Activated naive CD8-positive, alpha-beta T cell treated with anti-CD3 and anti-CD28 coated beads, Interleukin-2, amount 50 U/mL, for 24 hours (primary cell): ENCODE results near the gene IVL.

Source experiments
- ATAC-seq: fragments of 150-1000 bp; cut with Tn5 transposase; one replicate; pipeline ENCODE4 v1.10.0; 2021
- DNase-seq: peaks from one replicate; pipeline ENCODE4 v3.0.0; 2021
- H3K27ac Mint-ChIP-seq: one replicate; pipeline ENCODE4 v1.8.0; 2021; ENCODE audit warnings: mild to moderate bottlenecking, mixed read lengths
- H3K27me3 Mint-ChIP-seq: one replicate; pipeline ENCODE4 v1.8.0; 2021; ENCODE audit warnings: mixed read lengths
- H3K36me3 Mint-ChIP-seq: one replicate; pipeline ENCODE4 v1.8.0; 2021; ENCODE audit warnings: low read depth, mixed read lengths
- H3K4me1 Mint-ChIP-seq: one replicate; pipeline ENCODE4 v1.8.0; 2021; ENCODE audit warnings: mixed read lengths
- H3K4me3 Mint-ChIP-seq: one replicate; pipeline ENCODE4 v1.8.0; 2021; ENCODE audit warnings: mild to moderate bottlenecking, moderate library complexity, mixed read lengths
- H3K9me3 Mint-ChIP-seq: one replicate; pipeline ENCODE4 v1.8.0; 2021; ENCODE audit warnings: mixed read lengths

Gene IVL

GRCh38 chr1:152880316-152880715 lies 28.0 kb upstream of the IVL start:
- DNase-seq, result no peak
- Mint-ChIP-seq H3K36me3 (no peaks in the 10 kb centered on the region), H3K27me3 (peaks cover 20% of the 10 kb centered on the region), H3K9me3 (no peaks in the 10 kb centered on the region), H3K27ac (no peak overlapping the region), H3K4me3 (no peak overlapping the region), H3K4me1 (no peaks in the 10 kb centered on the region)
- ATAC-seq, result no peak

GRCh38 chr1:152880907-152881306 lies 27.4 kb upstream of the IVL start:
- Mint-ChIP-seq H3K27ac (no peak overlapping the region), H3K27me3 (peaks cover 15% of the 10 kb centered on the region), H3K36me3 (no peaks in the 10 kb centered on the region), H3K4me3 (no peak overlapping the region), H3K4me1 (no peaks in the 10 kb centered on the region), H3K9me3 (no peaks in the 10 kb centered on the region)
- DNase-seq, result no peak
- ATAC-seq, result no peak

GRCh38 chr1:152884085-152884484 lies 24.3 kb upstream of the IVL start:
- no peak overlapping the region for H3K4me3 Mint-ChIP-seq
- no peaks in the 10 kb centered on the region for H3K9me3 Mint-ChIP-seq
- H3K27me3 Mint-ChIP-seq, result peaks cover 6% of the 10 kb centered on the region
- no peak overlapping the region for H3K27ac Mint-ChIP-seq
- DNase-seq (no peak), ATAC-seq (no peak)
- no peaks in the 10 kb centered on the region for H3K36me3 Mint-ChIP-seq
- no peaks in the 10 kb centered on the region for H3K4me1 Mint-ChIP-seq

- H3K27me3 Mint-ChIP-seq, result peaks cover 5% of the 10 kb centered on the region
- no peak overlapping the region for H3K27ac Mint-ChIP-seq
- DNase-seq (no peak), ATAC-seq (no peak)
- no peaks in the 10 kb centered on the region for H3K36me3 Mint-ChIP-seq
- H3K9me3 Mint-ChIP-seq, result no peaks in the 10 kb centered on the region
- H3K4me1 Mint-ChIP-seq, result no peaks in the 10 kb centered on the region
- H3K4me3 Mint-ChIP-seq, result no peak overlapping the region
Measured at GRCh38 chr1:152884506-152884905, 23.8 kb upstream of the IVL start.

- Mint-ChIP-seq H3K36me3 (no peaks in the 10 kb centered on the region), H3K27me3 (peaks cover 5% of the 10 kb centered on the region), H3K4me1 (no peaks in the 10 kb centered on the region), H3K9me3 (no peaks in the 10 kb centered on the region), H3K4me3 (no peak overlapping the region), H3K27ac (no peak overlapping the region)
- DNase-seq (no peak), ATAC-seq (no peak)
Measured at GRCh38 chr1:152884966-152885624, 23.3 kb upstream of the IVL start.

GRCh38 chr1:152886085-152886484 lies 22.3 kb upstream of the IVL start:
- Mint-ChIP-seq H3K4me3 (no peak overlapping the region), H3K9me3 (no peaks in the 10 kb centered on the region), H3K27ac (no peak overlapping the region), H3K36me3 (no peaks in the 10 kb centered on the region), H3K4me1 (no peaks in the 10 kb centered on the region), H3K27me3 (peaks cover 10% of the 10 kb centered on the region)
- no peak for DNase-seq
- no peak for ATAC-seq

GRCh38 chr1:152886758-152887409 lies 21.5 kb upstream of the IVL start:
- Mint-ChIP-seq H3K36me3 (no peaks in the 10 kb centered on the region), H3K9me3 (no peaks in the 10 kb centered on the region), H3K27me3 (peaks cover 13% of the 10 kb centered on the region), H3K4me1 (no peaks in the 10 kb centered on the region), H3K4me3 (no peak overlapping the region), H3K27ac (no peak overlapping the region)
- DNase-seq (no peak), ATAC-seq (no peak)

- no peaks in the 10 kb centered on the region for H3K36me3 Mint-ChIP-seq
Measured at GRCh38 chr1:152888126-152888525, 20.2 kb upstream of the IVL start.

GRCh38 chr1:152899027-152899426 lies 9.3 kb upstream of the IVL start:
- H3K27me3 Mint-ChIP-seq, result peaks cover 36% of the 10 kb centered on the region
- no peak for ATAC-seq
- H3K27ac Mint-ChIP-seq, result no peak overlapping the region

More at GRCh38 chr1:152888126-152888525, 20.2 kb upstream of the IVL start:
- no peak overlapping the region for H3K4me3 Mint-ChIP-seq
- H3K9me3 Mint-ChIP-seq, result no peaks in the 10 kb centered on the region
- H3K27ac Mint-ChIP-seq, result no peak overlapping the region
- no peaks in the 10 kb centered on the region for H3K4me1 Mint-ChIP-seq
- DNase-seq, result no peak
- peaks cover 18% of the 10 kb centered on the region for H3K27me3 Mint-ChIP-seq
- no peak for ATAC-seq

GRCh38 chr1:152899883-152900282 lies 8.5 kb upstream of the IVL start:
- no peak for ATAC-seq
- H3K4me3 Mint-ChIP-seq, result no peak overlapping the region
- no peaks in the 10 kb centered on the region for H3K4me1 Mint-ChIP-seq
- no peak for DNase-seq
- no peaks in the 10 kb centered on the region for H3K9me3 Mint-ChIP-seq
- H3K27ac Mint-ChIP-seq, result no peak overlapping the region
- peaks cover 32% of the 10 kb centered on the region for H3K27me3 Mint-ChIP-seq
- no peaks in the 10 kb centered on the region for H3K36me3 Mint-ChIP-seq

More at GRCh38 chr1:152899027-152899426, 9.3 kb upstream of the IVL start:
- no peaks in the 10 kb centered on the region for H3K4me1 Mint-ChIP-seq
- H3K36me3 Mint-ChIP-seq, result no peaks in the 10 kb centered on the region
- H3K4me3 Mint-ChIP-seq, result no peak overlapping the region
- no peaks in the 10 kb centered on the region for H3K9me3 Mint-ChIP-seq
- DNase-seq, result no peak

- no peak overlapping the region for H3K4me3 Mint-ChIP-seq
- H3K27me3 Mint-ChIP-seq, result peaks cover 32% of the 10 kb centered on the region
- ATAC-seq (no peak), DNase-seq (no peak)
- H3K27ac Mint-ChIP-seq, result no peak overlapping the region
- no peaks in the 10 kb centered on the region for H3K36me3 Mint-ChIP-seq
- no peaks in the 10 kb centered on the region for H3K9me3 Mint-ChIP-seq
- H3K4me1 Mint-ChIP-seq, result no peaks in the 10 kb centered on the region
Measured at GRCh38 chr1:152901631-152902030, 6.7 kb upstream of the IVL start.

GRCh38 chr1:152902636-152903035 lies 5.7 kb upstream of the IVL start:
- Mint-ChIP-seq H3K9me3 (no peaks in the 10 kb centered on the region), H3K36me3 (no peaks in the 10 kb centered on the region), H3K4me3 (no peak overlapping the region), H3K27me3 (peaks cover 30% of the 10 kb centered on the region), H3K27ac (no peak overlapping the region), H3K4me1 (no peaks in the 10 kb centered on the region)
- DNase-seq (no peak), ATAC-seq (no peak)

- Mint-ChIP-seq H3K4me3 (no peak overlapping the region), H3K9me3 (no peaks in the 10 kb centered on the region), H3K36me3 (no peaks in the 10 kb centered on the region), H3K27me3 (peaks cover 21% of the 10 kb centered on the region), H3K4me1 (peaks cover 4% of the 10 kb centered on the region), H3K27ac (no peak overlapping the region)
- ATAC-seq (no peak), DNase-seq (no peak)
Measured at GRCh38 chr1:152904688-152905440, 3.5 kb upstream of the IVL start.

- Mint-ChIP-seq H3K27ac (no peak overlapping the region), H3K4me3 (no peak overlapping the region), H3K9me3 (no peaks in the 10 kb centered on the region), H3K27me3 (peaks cover 17% of the 10 kb centered on the region), H3K4me1 (peaks cover 4% of the 10 kb centered on the region), H3K36me3 (no peaks in the 10 kb centered on the region)
- DNase-seq, result no peak
- ATAC-seq, result no peak
Measured at GRCh38 chr1:152906023-152906565, 2.3 kb upstream of the IVL start.

GRCh38 chr1:152909206-152909605 lies 860 bp downstream of the IVL start:
- Mint-ChIP-seq H3K4me1 (peaks cover 4% of the 10 kb centered on the region), H3K36me3 (no peaks in the 10 kb centered on the region), H3K9me3 (no peaks in the 10 kb centered on the region), H3K27me3 (peaks cover 20% of the 10 kb centered on the region), H3K27ac (no peak overlapping the region), H3K4me3 (no peak overlapping the region)
- no peak for ATAC-seq
- DNase-seq, result no peak
